VCaP (cell line): ENCODE measurements around the gene CRIP2.

Experiments
- H3K27ac ChIP-seq: fragments of 450-650 bp; 2 replicates; pipeline ENCODE4 v1.5.1; 2017
- TF ChIP-seq, protein P1 (sequence below): fragments of 450-650 bp; conservative IDR thresholded peaks from 2 replicates; pipeline ENCODE4 v1.5.1; 2017; ENCODE audit warnings: mild to moderate bottlenecking, moderate library complexity

Gene CRIP2

DNA sequence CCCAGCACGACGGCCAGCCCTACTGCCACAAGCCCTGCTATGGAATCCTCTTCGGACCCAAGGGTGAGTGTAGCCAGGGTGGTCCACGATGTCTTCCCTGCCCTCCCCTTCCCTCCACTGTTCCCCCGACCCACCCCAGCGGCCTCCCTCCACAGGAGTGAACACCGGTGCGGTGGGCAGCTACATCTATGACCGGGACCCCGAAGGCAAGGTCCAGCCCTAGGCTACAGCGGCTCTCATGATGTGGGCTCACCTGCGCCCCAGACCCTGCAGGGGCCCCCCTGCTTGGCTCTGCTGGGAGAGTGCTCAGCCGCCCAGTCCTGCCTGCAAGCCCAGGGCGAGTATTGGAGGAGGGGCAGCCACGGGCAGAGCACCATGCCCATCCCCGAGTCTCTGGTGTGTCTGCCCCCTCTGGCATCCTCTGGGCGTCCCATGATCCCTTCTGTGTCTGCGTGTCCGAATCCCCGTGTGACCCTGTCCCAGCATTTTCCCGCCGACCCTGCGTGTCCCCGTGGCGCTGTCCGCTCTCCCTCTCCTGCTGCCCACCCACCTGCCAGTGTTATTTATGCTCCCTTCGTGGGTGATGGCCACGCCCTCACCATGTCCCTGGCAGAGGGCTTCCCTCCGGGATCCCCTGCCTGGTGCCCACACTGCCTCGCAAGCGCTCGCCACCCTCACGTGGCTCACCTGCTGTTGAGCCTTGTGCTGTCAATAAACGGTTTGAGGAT lies 5.0 kb downstream of the CRIP2 start:
- peak overlapping the region; percentile 99; the same call in 1 of the 2 replicates for H3K27ac ChIP-seq
- TF ChIP-seq, protein P1, sequence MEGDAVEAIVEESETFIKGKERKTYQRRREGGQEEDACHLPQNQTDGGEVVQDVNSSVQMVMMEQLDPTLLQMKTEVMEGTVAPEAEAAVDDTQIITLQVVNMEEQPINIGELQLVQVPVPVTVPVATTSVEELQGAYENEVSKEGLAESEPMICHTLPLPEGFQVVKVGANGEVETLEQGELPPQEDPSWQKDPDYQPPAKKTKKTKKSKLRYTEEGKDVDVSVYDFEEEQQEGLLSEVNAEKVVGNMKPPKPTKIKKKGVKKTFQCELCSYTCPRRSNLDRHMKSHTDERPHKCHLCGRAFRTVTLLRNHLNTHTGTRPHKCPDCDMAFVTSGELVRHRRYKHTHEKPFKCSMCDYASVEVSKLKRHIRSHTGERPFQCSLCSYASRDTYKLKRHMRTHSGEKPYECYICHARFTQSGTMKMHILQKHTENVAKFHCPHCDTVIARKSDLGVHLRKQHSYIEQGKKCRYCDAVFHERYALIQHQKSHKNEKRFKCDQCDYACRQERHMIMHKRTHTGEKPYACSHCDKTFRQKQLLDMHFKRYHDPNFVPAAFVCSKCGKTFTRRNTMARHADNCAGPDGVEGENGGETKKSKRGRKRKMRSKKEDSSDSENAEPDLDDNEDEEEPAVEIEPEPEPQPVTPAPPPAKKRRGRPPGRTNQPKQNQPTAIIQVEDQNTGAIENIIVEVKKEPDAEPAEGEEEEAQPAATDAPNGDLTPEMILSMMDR, result no peak

DNA sequence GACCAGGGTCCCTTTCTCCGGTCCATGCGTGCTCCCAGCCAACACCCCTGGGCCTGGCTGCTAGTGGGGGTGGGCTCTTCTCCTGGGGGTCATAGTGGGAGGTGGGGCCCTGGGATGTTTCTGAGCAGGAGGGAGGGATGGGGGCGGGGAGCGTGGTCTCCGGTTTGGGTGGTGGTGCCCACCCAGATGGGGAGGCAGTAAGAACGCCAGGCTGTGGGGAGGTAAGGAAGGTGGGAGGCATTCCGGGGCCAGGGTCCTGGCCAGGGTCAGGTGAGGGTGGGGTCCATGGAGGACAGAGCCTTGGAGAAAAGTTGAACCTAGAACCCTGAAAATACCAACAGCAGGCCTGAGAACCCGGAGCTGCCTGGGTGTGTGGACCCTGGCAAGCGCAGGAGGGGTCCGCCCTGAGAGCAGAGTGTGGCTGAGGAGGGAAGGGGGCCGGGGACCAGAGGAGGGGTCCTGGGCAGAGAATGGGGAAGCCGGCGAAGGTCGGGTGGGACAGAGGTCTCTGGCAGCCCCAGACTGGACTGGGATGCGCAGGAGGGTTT lies 5.7 kb downstream of the CRIP2 start:
- TF ChIP-seq, protein P1, result no peak
- peak overlapping the region; percentile 99 for H3K27ac ChIP-seq

DNA sequence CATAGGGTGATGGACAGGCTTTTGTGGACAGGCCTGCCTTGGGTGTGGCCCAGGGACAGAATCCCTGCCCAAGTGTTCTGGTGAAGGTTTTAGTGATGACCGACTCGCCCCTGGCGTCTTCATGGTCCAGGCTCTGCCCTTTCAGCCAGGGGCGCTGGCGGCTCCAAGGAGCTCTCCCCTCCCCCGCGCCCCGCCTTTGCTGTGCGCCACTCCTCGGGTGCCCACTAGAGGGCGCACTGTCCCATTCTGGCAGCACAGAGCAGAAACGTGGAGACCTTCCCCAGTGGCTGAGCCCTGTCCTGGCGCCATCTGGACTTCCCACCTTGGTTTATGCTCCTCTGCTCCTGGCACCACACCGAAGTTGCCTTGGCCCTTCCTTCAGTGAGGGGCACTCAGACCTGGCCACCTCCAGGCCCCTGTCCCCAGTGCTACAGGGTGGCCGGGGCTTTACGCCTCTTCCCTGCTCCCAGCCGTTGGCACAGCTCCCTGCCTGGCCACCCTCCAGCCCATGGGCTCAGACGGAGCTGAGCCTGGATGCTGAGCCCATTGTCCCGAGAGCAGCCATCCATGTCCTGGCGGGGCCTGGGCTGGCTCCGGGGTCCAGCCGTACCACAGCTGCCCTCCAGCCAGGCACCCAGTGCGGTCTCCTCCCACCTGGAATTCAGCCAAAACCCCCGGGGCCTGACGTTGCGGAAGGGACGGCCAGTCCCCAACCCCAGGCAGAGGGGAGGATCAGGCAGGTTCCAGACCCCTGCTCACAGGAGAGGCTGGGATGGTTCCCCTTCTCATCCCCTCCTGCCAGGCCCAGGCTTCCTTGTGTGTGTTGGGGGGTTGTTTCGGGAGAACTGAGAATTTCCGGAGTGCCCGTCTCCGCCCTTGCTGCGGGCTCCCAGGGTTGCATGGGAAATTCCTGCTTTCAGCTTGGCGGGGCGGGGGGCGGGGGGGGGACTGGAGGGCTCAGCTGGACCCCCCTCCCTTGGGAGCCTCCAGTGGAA lies 6.5 kb downstream of the CRIP2 start:
- TF ChIP-seq, protein P1, result peak; percentile 97
- H3K27ac ChIP-seq, result peak overlapping the region; percentile 99

DNA sequence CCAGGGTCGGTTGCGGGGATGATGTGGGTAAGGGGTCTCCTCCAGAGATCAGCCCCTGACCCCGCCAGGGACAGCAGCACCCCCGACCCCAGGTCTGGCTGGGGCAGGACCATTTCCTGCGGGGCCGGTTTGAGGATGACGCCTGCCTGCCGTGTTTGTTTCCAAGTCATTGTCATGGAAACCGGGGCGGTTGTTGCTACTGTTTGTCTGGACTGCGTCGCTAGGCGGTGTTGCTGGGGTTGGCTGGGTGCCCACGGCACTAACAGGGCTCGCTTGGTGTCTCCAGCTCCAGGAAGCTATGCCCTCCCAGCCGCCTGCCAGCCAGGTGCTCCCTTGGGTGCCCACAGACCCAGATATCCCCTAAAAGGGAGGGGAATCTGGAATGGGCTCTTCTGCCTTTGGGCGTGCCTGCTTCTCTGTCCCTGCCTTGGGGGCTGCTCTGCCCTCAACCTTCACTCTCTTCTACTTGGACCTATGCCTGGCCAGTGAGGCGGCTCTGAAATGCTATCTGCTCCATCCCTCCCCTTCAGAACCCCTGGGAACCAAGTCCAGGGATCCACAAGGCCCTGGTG lies 7.4 kb downstream of the CRIP2 start:
- TF ChIP-seq, protein P1, result no peak
- H3K27ac ChIP-seq, result peak overlapping the region; percentile 99

DNA sequence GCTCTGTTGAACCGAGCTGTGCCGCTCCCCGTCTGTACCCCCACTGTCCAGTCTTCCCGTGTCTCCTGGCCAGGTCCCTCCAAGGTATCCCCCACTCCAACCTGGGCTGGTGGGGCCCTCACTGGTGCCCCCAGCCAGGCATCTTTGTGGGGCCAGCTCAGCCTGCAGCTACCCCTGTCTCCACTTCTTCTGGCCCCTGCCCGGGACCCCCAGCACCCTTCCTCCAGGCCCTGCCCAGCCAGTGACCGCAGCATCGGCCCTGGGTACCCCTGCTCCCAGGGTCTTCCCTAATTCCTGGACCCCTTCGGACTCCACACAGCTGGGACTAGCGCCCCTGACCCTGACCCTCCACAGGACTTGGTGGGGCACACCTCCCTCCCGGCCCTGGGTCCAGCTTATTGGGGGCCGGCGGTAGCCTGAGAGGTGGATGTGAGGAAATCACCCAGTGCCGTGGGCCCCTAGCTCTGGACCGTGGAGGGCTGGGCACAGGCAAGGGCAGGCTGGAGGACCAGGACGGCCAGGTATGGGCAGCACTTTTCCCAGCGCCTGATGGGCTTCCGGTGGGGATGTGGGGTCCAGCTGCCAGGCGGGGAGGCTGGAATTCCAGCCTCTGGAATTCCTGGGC lies 8.0 kb downstream of the CRIP2 start:
- TF ChIP-seq, protein P1, result no peak
- peak overlapping the region; percentile 99 for H3K27ac ChIP-seq

DNA sequence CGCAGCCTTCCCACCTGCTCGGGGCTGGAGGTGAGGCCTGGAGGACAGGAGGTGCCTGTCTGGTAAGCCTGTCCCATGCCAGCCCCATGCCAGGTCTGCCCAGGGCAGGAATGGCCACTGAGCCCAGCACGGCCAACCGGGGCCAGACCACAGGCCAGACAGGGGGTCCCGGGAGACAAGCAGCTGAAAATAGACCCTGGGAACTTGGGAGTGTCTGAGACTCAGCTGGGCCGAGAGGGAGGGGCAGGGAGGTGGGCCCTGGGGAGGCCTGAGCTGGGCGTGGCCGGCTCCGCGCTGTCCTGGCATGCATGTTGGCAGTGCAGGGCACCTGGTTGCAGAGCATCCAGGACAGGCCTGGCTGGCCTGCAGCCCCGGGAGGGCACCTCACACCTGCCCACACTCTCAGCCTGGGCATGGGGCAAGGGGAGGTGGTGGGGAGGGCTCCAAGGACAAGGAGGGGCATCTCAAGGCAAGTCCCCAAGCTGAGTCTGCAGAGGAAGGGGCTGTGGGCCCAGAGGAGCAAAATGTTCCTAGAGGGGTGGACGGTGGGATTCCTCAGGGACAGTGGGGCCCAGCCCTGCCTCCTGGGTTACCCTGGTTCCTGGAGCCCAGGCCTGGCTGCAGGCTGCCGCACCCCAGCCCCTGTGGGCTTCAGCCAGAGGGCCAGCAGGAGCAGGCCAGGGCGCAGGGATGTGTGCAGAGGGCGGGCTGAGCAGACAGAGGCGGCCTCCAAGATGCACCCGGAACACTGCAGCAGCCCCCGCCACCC lies 8.9 kb downstream of the CRIP2 start:
- TF ChIP-seq, protein P1, result no peak
- H3K27ac ChIP-seq, result peak overlapping the region; percentile 99
